Measurements from ENCODE around the gene SERPINB8.

Gene SERPINB8

DNA sequence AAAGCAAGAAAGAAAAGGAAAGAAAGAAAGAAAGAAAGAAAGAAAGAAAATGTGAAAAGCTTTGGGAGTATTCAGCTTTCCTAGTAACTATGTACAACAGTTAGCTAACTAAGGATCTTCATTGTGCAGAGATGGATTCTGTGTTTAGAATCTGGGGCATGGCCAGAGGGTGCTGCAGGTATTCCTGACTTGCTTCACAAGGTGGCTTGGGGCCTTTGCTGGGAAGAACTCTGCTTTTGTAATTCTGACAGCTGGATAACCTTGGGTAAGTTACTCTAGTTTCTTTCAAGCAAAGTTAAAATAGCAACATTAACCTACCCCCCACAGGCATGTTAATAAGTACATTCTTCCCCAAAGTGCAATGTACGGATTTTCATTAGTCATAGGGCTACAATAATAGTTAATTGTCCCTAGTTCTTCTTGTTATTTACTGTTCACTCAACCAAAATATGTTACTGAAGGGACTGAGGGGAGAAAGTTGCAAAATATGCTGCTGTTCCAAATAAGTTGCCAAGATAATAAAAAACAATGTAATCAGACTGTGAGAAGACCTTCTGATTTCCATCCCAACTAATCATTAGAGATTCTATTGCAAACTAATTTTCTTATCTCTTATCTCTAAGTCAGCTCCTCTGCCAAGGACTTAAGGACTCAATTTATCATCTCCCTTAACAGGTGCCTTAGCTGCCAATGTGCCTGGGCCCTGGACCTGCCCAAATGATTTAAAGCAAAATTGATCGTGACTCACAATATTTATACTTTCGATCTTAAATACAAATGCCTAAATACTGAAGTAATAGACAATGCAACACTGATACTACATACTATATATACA lies 50.3 kb downstream of the SERPINB8 start:
- no peak for DNase-seq

DNA sequence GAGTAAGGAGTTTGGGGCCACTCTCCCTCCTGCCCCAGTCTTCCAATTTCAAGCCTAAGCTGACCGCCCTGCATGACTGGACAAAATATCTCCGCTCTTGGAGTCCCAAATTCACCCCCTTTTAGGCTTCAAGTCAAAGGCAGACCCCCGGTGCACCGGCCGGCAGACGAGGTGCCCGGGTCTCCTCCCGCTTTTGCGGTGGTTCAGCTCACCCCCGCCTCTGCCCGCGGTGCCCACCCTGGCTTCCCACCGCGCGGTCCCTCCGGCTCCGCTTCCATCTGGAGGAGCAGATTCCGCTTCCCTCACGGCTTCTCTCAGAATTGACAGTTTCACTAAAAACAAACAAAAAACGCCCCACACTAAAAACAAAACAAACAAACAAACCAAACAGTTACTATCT lies 56.5 kb downstream of the SERPINB8 start:
- DNase-seq: no peak

DNA sequence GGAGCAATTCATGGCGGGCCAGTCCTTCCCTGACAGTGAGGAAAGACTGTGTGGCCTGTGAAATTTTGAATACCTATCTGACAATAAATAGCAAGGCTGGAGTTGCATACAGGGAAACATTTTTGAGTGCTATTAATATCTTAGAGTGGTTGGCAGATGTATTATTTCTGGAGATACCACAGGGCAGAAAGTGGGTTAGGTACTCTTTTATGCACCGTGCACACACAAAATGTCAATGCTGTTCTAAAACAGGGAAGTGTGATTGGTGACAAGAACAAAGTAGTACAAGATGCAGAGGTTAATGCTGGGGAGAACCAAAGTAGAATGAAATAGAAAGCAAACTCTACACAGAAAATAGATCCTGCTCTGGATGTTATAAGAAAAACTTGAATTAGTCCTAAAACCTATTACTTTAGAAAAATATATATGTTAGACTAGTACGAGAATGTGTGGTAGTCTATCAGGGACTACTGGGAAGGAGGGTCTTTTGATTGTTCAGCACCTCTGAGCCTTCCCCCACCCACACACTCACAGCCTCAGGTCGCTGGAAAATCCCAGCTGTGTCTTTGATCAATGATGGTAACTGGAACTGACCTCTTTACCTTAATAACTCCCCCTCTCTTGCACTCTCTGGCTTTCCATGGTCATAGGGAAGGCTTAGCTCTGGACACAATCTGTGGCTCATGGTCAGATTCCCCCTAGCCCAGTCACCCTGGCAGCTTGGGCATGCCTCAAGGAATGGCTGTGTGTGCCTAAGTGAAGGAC lies 58.2 kb downstream of the SERPINB8 start:
- DNase-seq: no peak

DNA sequence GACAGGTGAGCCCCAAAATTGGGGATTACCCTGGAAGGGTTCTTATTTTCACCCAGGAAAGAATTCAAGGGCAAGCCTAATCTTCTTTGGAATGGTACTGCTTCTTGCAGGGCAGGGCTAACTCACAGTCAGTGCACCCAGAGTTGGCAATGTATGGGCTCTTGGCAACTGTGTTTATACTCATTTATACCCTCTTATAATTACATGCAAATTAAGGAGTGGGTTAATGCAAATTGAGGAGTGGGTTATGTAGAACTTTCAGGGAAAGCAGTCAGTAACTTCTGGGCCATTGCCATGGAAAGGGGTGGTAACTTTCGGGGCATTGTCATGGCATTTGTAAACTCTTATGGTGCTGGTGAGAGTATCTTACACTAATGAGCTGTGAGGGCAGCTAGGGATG lies 59.2 kb downstream of the SERPINB8 start:
- DNase-seq: no peak

DNA sequence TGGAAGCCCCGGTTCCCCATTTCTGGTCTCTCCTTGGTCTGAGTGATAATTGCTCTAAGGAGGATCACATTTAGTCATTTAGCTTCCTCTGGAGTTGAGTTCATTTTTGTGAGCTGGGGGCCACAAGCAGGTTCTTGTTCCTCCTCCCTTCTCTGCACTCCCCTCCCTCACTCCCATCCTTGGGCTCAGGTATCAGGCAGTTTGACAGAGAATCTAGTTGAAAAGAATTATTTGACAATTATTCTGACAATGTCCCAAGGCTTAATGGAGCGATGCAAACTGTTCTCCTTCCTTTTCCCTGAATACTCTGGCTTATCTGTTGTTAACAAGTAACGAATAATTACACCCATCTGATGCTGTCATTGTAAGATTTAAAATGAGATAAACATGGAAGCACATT lies 61.5 kb downstream of the SERPINB8 start:
- no peak for DNase-seq

DNA sequence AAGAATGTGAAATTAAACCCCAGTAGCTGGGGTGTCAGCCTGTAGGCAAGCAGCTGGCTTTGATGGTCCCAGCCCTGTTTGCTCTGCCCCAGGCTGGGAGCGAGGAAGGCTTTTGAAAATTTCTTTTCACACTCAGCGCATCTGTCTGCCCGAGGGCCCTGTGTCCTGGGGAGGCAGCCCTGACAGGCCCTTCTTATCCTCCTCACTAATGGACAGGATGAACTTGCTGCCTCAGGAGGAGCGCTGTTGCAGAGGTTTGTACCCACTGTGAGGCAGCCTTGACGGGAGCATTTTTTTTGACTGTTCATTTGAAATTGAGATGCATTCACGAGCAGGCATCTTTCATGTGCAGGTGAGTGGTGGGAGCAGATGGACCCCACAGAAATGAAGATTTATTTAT lies 62.4 kb downstream of the SERPINB8 start:
- no peak for DNase-seq

DNA sequence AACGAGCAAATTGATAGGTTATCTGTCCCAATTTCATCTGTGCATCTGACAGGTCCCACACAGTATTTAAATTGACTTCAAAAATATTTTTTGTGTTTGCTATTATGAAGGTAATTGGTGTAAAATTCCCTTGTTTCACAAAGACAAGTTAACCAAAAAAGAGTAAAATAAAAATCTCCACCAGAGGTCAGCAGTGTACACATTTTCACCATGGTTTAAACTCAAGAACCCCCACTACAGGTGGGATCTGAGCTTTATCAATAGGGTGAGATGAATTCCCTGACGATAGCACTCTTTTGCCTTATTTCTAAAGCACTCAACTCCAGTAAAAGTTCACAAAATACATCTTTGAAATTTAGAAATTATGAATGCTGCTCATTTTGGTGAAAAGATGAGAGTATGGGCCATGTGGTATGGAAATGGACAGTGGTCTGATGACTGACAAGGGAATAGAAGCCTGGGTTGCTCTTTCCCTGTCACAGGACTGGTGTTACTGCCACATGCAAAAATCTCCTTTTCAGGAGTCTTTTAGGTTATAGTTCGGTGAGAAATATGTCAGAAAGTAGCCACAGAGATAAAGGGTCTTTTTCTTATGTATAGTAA lies 68.0 kb downstream of the SERPINB8 start:
- peak; percentile 23 for DNase-seq

All from CD4-positive, alpha-beta T cell treated with Interleukin-21 for 1 hour (primary cell).